Stimulated activated CD4-positive, alpha-beta T cell treated with anti-CD3 and anti-CD28 coated beads, TNF-alpha, amount 100 ng/mL, for 48 hours (primary cell): ENCODE measurements around the gene SNX6.
"Not testable (repeated sequence)": the region's sequence is repeated elsewhere in the genome, so short reads cannot be mapped to it uniquely, and the experiment has no call there.

Source experiments
- DNase-seq, 3 donors: peaks; one replicate each; pipeline ENCODE4 v3.0.0-alpha.2; 2020; ENCODE audit warnings: low read depth in 3 of 3

SNX6 gene

GRCh38 chr14:34521071-34521470 is 108.9 kb downstream of the SNX6 start:
- not testable (repeated sequence) for DNase-seq

- DNase-seq, result not testable (repeated sequence)
Measured at GRCh38 chr14:34520304-34520970, 109.5 kb downstream of the SNX6 start.
